HEK293 (cell line): ENCODE results near the gene PCSK6.

ENCODE experiments used
- CTCF ChIP-seq: fragments of 450-650 bp; formaldehyde crosslinking; IDR thresholded peaks from 2 replicates; pipeline ENCODE4 v1.5.1; 2016; ENCODE audit warnings: missing biosample characterization, missing genetic modification characterization
- PBX3 ChIP-seq: sonication (generic); formaldehyde crosslinking; IDR thresholded peaks from 2 replicates; pipeline ENCODE4 v1.8.1; 2022; ENCODE audit warnings: mild to moderate bottlenecking, moderate library complexity, missing genetic modification reagents
- REPIN1 ChIP-seq: fragments of 450-650 bp; formaldehyde crosslinking; IDR thresholded peaks from 2 replicates; pipeline ENCODE4 v1.5.1; 2017; ENCODE audit warnings: missing biosample characterization, missing genetic modification characterization, low read depth
- SALL2 ChIP-seq: fragments of 450-650 bp; formaldehyde crosslinking; IDR thresholded peaks from 2 replicates; pipeline ENCODE4 v1.5.0; 2017; ENCODE audit warnings: missing biosample characterization, mild to moderate bottlenecking, missing genetic modification characterization, borderline replicate concordance
- TCF7L2 ChIP-seq: IDR thresholded peaks from 2 replicates; pipeline ENCODE4 v1.6.1; 2011; ENCODE audit warnings: low read depth, mild to moderate bottlenecking, inconsistent platforms, low read length, moderate library complexity, borderline replicate concordance
- ZBTB7A ChIP-seq: fragments of 450-650 bp; formaldehyde crosslinking; IDR thresholded peaks from 2 replicates; pipeline ENCODE4 v1.5.1; 2016; ENCODE audit warnings: low read depth, missing biosample characterization, missing genetic modification characterization
- ZNF175 ChIP-seq: fragments of 450-650 bp; formaldehyde crosslinking; IDR thresholded peaks from 2 replicates; pipeline ENCODE4 v1.5.1; 2016; ENCODE audit warnings: missing biosample characterization, missing genetic modification characterization
- ZNF239 ChIP-seq: fragments of 450-650 bp; formaldehyde crosslinking; IDR thresholded peaks from 2 replicates; pipeline ENCODE4 v1.5.1; 2016; ENCODE audit warnings: missing biosample characterization, missing genetic modification characterization
- ZNF354C ChIP-seq: fragments of 450-650 bp; formaldehyde crosslinking; IDR thresholded peaks from 2 replicates; pipeline ENCODE4 v1.5.1; 2016; ENCODE audit warnings: missing biosample characterization, missing genetic modification characterization, low read depth, borderline replicate concordance
- ZSCAN16 ChIP-seq: fragments of 450-650 bp; formaldehyde crosslinking; IDR thresholded peaks from 2 replicates; pipeline ENCODE4 v1.5.1; 2016; ENCODE audit warnings: missing biosample characterization, missing genetic modification characterization

- TF ChIP-seq CTCF (tag by site-specific recombination): no peak
- no peak for TF ChIP-seq ZBTB7A
- TF ChIP-seq ZNF239 (tag by site-specific recombination): no peak
- TF ChIP-seq ZNF354C (tag by site-specific recombination): no peak
- TF ChIP-seq ZNF175 (tag by site-specific recombination): no peak
- no peak for TF ChIP-seq TCF7L2
- TF ChIP-seq PBX3 (CRISPR knock-in tag): no peak
- TF ChIP-seq ZSCAN16 (tag by site-specific recombination): no peak
- TF ChIP-seq REPIN1 (tag by site-specific recombination): no peak
- TF ChIP-seq SALL2 (tag by site-specific recombination): no peak
Measured at GRCh38 chr15:101314336-101315125, 175.0 kb downstream of the PCSK6 start.
